T-helper 22 cell (primary cell): Measurements from ENCODE around the gene RPN1.

Experiments used
- DNase-seq: peaks from one replicate; pipeline ENCODE4 v3.0.0-alpha.2; 2020; ENCODE audit warnings: low read depth

The RPN1 gene

DNA sequence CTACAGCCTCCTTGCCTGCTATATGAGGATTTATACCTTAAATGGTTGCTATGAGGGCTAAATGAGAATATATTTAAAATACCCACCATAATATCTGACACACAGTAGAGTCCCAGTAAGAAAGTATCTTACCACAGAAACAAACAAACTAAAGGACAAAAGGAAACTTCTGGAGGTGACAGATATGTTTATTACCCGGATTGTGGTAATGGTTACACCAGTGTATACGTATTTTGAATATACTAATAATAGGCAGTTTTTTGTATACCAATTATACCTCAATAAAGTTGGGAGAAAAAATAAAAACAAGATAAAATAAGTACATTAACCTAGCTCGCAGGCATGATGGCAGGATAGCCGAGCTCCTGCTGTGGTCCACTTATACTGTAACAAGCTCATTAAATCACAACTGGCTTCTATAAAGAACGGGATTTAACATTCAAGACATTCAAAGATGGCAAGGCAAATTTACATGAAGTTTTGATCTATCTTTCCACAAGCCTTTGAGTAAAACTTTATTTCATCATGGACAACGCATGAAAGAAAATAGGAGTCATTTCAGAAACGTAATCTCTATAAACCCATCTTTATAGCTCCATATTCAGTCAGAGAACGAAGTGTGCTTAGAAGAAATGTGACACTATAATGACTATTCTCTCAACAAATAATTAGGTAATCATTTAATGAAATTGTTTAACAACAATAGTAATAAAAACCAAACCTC lies 1.5 kb downstream of the RPN1 start:
- DNase-seq: no peak

DNA sequence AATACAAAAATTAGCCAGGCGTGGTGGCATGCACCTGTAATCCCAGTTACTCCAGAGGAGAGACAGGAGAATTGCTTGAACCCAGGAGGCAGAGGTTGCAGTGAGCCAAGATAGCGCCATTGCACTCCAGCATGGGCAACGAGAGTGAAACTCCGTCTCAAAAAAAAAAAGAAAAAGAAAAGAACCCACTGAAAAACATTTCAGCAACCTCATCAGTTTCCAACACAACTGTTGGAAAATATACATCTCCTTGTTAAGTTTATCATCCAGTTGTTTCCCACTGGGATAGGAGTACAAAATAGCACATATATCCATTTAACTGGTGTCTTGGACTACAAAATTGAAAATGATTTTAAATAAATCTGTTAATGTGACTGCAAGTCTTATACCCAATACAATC lies 2.2 kb downstream of the RPN1 start:
- no peak for DNase-seq

DNA sequence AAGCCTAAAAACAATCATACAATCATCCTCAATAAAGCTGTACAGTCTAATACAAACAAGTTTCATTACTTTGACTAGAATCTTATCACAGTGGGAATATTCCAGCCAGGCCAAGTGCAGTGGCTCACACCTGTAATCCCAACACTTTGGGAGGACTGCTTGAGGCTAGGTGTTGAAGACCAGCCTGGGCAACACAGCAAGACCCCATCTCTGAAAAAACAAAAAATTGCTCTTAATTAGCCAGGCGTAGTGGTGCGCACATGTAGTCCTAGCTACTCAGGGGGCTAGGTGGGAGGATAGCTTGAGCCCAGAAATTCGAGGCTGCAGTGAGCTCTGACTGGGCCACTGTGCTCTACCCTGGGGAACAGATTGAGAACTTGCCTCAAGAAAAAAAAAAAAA lies 3.3 kb downstream of the RPN1 start:
- DNase-seq: no peak

DNA sequence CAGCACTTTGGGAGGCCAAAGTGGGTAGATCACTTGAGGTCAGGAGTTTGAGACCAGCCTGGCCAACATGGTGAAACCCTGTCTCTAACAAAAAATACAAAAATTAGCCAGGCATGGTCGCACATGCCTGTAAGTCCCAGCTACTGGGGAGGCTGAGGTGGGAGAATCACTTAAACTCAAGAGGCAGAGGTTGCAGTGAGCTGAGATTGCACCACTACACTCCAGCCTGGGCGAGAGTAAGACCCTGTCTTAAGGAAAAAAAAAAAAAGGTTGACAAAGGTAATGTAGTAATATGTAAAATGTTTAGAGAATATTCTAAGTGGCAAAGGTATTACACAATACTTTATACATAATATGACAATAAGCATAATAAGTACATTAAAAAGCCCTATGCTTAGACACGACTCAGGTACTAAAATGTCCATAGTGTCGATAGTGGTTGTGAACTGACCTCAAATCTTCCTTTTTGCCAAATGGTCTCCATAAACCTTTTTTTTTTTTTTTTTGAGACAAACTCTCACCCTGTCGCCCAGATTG lies 16.5 kb downstream of the RPN1 start:
- no peak for DNase-seq

DNA sequence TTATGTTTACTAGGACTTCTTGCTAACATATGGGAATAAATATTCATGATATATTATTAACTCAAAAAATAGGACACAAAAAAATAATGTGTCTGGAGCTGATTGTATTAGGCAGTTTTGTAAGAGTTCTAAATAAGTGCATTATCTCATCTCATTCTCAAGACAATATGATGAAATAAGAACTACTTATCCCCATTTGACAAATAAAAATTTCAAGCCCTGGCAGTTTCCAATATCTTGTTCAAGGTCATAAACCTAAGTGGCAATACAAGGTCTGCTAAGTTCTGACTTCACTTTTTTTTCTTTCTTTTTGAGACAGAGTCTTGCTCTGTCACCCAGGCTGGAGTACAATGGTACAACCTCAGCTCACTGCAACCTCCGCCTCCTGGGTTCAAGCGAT lies 18.3 kb downstream of the RPN1 start:
- DNase-seq: no peak

DNA sequence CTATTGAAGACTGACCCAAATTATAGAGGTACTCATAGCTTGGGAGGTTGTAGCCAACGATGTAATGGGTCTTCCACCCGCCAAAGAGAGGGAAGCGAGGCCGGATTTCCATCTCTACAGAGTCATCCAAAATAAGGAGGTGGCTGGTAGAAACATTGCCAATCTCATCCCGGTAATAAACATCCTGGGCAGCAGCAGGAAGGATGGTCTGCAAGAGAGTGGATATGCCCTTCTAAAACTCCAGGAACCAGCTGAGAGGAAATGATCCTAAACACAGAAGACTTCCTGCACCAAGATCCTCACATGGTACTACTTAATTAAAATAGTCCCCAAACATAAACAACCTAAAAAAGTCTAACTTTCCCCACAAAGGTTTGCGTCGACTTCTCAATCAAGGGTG lies 20.7 kb downstream of the RPN1 start:
- DNase-seq: no peak

DNA sequence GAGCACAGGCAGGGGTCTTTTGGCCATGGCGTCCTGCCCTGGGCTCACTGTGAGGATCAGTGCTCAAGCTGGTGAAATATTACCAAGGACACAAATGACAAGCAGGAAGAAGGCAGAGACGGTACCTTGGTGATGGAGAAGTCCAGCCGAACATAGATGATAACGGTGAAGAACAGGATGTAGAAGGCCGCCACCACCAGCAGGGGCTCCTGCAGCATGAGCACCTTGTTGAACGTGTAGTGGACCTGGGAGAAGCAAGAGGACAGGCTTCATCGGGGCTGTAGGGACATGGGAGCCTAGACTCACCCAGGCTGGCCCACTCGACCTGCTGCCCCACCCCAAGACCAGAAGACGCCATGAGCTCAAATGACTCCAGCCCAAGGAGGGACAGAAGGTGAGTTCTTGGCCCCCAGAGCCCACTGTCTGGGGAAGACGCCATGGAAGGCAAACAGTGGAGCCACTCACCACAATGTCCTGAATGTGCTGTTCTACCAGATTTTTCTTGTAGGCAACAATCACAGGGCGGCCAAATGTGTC lies 25.1 kb downstream of the RPN1 start:
- DNase-seq: no peak

DNA sequence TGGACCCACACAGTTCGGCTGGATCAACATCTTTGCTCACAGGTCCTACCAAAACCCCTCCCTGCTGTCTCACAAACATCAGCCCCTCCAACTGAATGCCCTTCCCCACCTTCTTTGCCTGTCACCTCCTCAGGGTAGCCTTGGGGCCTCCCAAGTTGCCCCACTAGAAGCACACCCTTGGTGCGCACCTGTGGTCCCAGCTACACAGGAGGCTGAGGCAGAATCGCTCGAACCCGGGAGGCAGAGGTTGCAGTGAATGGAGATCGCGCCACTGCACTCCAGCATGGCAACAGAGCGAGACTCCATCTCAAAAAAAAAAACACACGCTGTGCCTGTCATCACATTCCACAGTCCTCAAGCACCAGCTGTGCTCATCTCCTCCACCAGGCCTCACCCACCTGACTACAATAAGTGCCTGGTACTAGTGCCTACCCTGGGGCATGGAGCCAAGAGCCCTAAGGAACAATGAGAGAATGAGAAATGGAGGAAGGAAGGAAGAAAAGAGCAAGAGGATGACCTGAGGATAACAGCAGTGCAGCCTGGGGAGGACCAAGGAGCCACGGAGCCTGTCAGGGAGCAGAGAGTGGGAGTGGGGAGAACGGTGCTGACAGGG lies 26.0 kb downstream of the RPN1 start:
- DNase-seq: no peak

DNA sequence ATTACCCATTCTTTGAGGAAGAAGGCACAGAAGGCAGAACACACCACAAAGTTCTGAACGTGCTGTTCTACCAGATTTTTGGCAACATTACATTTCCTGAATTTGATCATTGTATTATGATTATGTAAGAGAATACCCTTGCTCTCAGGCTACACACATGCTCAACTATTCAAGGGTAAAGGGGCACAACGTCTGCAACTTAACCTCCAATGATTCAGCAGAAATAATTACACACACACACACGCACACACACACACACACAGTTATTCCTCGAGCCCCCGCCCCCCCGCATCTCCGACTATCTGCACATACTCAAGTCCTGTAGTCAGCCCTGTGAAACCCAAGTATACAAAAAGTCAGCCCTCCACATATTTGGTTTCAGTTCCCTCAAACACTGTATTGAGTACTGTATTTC lies 26.8 kb downstream of the RPN1 start:
- no peak for DNase-seq

DNA sequence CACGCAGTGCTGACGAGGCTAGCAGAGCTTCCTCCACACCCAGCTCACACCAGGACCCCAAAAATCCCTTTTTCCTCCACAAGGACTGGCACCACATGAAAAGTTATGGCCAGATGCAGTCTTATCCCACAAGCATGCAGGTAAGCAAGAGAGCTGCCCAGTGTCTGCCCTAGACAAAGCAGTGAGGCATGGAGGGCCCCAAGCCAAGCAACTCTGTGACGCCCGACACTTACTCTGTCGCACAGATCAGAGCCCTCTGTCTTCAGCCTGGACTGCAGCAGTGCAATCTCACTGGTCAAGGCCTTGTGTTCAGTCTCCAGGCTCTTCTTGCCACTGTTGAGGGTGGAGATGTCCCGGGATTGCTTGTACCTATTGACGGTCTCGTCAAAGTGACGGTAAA lies 28.7 kb downstream of the RPN1 start:
- DNase-seq: no peak

DNA sequence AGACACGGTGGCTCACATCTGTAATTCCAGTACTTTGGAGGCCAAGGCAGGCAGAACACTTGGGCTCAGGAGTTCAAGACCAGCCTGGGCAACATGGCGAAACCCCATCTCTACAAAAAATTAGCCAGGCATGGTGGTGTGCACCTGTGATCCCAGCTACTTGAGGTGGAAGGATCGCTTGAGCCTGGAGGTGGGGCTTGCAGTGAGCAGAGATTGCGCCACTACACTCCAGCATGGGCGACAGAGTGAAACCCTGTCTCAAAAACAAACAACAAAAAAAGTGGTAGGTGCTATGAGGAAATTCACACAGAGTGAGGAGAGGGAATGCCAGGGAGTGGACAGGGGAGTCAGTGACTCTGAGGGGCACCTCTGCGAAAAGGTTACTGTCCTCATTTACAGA lies 29.4 kb downstream of the RPN1 start:
- no peak for DNase-seq

DNA sequence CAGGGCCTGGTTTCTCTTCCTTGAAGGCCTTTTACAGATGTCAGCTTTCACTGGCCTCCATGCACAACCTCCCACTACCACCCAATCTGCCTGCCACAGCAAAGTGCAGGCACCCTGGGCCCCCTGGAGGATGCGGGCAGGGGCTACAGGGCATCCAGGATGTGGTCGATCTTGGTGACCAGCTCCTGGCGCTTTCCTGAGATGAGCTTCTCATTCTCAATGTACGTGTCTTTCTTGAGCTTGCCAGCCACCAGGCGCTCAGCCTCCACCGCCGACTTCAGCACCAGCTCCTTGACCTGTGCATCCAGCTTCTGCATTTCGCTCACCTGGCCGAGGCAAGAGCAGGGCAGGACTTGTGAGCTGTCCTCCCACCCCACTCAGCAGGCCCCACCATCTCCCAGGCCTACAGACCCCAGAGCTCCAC lies 30.3 kb downstream of the RPN1 start:
- DNase-seq: no peak

DNA sequence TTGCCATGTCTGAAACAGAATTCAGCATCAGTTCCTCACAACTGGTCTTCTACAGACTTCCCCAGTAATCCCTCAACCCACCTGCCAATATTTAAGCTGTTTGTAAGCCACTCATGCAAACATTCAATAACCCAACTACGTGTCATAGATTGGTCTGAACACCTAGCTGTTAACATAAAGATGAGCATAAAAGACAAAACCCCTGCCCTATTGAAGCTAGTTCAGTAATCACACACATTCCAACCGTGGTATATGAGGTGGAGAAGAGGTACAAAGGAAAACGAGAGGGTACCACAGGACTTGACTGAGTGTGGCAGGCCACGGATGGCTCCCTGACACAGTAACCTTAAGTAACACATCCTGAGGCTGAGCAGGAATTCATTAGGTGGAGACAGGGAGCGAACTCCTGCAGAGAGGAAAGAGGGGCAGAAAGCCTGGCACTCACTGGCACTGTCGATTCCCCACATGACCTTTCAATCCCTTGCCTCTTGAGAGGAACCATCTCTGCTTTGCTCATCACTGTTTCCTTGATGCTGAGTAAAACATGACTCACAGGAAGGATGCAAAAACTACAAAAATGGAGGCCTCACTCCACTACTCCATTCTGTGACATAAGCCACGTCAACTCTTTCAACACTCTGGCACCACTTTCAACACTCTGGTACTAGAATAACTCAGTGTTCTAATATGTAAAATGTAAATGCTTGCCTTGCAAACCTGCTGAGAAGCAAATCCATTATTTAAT lies 31.3 kb downstream of the RPN1 start:
- no peak for DNase-seq

DNA sequence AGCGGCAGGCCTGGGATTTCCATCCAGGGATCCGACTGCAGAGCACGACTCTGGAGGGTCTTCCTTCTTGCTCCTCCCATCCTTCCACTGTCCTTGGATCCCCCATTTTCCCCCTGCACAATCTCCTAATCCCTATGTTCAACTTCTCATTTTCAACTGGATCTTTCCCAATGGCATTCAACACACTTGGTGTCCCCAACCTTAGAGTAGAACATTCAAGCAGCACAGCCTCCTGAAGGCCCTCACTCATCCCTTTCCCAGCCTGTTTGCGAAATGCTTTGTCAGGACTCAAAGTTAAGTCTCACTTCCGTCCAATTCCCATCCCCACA lies 32.3 kb downstream of the RPN1 start:
- DNase-seq: no peak

DNA sequence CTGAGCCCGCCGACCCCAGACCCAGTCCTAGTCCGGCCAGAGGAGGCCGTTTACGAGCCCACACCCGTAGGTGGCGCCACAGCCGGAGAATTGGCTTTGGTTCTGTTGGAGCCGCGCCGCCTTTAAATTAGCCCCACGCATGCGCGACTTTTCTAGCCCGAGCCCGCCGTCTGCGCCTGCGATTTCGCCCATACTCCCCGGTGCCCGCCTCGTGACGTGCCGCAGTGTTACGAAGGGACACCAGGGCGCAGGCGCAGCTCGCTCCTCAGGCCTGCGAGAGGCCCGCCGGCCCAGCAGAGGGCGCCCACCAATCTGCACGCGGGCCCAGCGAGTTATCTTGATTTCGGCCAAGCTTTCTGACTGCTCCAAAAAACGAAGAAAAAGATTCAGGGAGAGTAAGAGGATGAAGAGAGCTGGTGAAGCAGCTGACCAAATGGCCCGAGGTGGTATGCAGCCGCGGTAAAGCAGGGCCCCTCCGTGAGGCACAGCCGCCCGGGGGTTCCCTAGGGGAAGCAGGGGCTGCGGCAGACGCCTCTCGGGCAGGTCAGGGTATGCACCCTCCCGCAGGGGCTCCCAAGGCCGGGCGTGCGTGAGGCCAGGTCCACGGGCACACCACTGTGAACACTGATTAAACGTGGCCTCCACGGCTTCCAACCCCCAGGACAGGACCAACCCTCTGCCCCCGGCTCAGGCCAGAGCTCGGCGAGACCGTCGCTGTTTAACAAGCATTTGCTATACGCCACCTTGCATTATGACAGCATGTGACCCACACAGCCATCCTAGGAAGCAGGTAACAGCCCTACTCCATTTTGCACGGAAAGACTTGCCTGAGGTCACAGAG lies 32.8 kb downstream of the RPN1 start:
- peak; percentile 98 for DNase-seq

DNA sequence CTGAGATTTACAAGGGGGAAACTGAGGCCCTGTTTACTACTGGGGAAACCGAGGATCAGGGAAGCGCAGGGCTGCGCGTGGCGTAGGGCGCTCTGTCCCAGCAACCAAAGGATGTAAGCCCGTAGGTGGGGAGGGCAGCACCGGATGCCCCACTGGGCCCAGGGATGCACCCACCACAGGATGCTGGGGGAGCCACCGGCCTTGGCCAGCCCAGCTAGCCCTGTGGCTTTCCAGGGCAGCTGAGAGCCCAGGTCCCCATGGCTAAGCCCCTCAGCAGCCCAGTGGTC lies 33.4 kb downstream of the RPN1 start:
- DNase-seq: no peak

DNA sequence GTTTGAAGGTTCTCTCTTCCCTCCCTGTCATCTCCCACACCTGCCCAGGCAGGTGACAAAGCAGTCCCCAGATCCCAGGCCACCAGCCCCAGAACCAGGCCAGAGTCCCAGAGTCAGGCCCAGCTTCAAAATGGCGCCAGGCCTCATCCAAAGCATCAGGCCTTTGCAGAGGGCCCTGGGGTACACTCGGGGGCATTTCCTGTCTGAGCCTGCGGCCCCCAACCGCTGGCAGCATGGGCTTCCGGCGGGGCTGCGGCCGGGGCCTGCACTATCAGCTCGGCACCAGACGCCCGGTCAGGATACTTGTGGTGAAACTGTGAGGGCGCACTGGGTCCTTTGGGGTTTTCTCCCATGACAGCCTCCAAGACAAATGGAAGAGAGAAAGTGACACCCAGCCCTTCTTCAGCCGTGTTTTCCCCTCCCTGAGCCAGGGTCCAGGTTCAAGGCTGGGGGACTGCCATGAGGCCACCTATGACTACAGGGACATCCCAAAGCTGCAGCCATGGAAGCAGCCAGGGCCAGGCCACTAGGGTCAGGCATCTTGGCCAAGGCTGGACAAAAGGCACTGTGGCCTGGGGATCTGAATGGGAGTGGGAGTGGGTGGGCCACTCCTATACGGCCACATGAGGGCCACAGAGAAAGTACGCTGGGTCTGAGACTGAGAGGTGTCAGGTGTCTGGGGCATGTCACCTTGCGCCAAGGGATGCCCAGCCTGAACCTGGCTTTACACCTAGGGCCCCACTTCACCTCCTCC lies 33.9 kb downstream of the RPN1 start:
- no peak for DNase-seq

DNA sequence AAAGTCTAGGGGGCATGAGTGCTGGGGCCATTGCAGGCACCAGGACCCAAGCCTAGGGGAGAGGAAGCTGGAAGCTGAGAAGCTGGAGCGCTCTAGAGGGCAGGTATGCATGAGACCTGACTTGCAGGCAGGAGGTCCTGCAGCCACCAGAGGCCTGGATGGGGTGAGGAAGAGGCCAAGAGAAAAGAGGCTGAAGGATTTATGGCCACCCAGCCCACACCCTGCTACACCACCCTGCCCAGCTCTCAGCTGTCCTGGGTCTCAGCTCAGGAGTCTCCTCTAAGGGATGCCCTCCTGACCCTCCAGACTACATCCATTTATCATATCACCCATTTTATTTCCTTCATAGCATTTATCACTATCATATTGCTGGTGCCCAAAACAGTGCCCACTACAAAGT lies 36.5 kb downstream of the RPN1 start:
- DNase-seq: no peak

DNA sequence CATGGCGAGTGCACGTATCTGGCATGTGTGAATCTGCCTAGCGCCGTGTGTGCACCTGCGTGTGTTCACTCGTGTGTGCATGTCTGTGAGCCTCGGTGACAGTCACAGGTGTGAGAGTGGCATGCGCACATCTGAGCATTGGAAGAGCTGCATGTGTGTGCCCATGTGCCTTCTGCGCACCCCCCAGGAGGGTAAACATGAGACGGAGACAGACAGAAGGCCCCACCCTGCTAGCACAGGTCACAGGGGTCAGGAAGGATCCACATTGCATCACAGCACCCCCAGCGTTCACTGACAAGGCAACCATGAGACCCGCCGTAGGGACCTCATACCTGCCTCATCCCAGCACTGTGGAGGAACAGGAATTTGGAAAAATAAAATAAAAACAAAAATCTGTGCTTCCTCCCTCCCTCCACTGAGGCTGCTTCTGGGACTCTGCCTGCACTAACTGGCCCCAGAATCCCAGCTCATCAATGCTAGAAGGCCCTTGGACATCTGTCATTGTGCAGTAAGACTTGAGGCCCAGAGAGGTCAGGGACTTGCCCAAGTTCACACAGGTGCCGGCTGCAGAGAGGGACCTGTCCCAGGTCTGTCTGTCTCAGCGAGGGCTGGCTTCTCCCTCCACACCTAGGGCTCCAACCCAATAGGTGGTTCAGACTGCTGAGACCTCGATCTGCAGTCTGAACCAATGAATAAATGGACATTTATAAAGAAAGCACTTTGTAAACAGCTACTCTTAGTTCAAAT lies 37.4 kb downstream of the RPN1 start:
- DNase-seq: no peak

DNA sequence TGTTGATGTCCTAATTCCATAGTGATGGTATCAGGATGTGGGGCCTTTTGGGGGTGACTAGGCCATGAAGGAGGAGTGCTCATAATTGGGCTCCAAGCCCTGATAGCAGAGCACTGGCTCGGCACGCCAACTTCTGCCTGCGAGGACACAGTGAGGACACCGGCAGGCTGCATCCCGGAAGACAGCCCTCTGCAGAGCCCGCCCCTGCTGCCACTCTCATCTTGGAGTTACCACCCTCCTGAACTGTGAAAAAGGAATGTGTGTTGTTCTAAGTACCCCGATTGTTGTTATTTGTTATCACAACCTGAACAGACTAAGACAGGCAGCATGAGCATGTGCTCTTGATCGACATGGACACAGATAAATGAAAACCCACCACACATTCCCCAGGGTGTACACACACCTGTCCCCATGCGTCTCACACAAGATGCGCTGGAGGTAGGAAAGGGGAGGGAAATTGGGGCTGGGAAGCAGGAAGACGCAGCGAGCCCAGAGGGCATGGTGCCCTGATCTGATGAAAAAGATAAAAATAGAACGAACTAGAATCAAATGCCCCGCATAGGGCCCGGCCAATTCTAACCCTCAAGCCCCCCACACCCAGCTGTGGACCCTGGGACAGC lies 40.1 kb downstream of the RPN1 start:
- DNase-seq: no peak
